DMS79 (cell line): ENCODE measurements around the gene IL31RA.
A peak's percentile ranks its signal among the peaks of the same experiment; 100 is the strongest.

ENCODE experiments used
- DNase-seq: peaks from one replicate; lab custom pipeline; 2025; lab: John Stamatoyannopoulos, UW

IL31RA gene

GRCh38 chr5:55902696-55903095 lies 51.5 kb downstream of the IL31RA start:
- DNase-seq = no peak

- no peak for DNase-seq
These were observed 52.1 kb downstream of the IL31RA start for GRCh38 chr5:55903121-55903701.

GRCh38 chr5:55904152-55904551 lies 53.0 kb downstream of the IL31RA start:
- DNase-seq = no peak

GRCh38 chr5:55905251-55905650 lies 54.1 kb downstream of the IL31RA start:
- DNase-seq = no peak

GRCh38 chr5:55907927-55908326 lies 56.8 kb downstream of the IL31RA start:
- DNase-seq = no peak

- DNase-seq = no peak
These were observed 57.6 kb downstream of the IL31RA start for GRCh38 chr5:55908804-55909203.

GRCh38 chr5:55911784-55912653 lies 60.9 kb downstream of the IL31RA start:
- DNase-seq = no peak

GRCh38 chr5:55913466-55914413 lies 62.6 kb downstream of the IL31RA start:
- DNase-seq = no peak

GRCh38 chr5:55914971-55915370 lies 63.8 kb downstream of the IL31RA start:
- no peak for DNase-seq

- DNase-seq = no peak
These were observed 64.6 kb downstream of the IL31RA start for GRCh38 chr5:55915783-55916182.

GRCh38 chr5:55916986-55917385 lies 65.8 kb downstream of the IL31RA start:
- no peak for DNase-seq

- DNase-seq = no peak
These were observed 66.4 kb downstream of the IL31RA start for GRCh38 chr5:55917402-55918086.

GRCh38 chr5:55918087-55919035 lies 67.2 kb downstream of the IL31RA start:
- no peak for DNase-seq

- no peak for DNase-seq
These were observed 68.5 kb downstream of the IL31RA start for GRCh38 chr5:55919625-55920024.

- no peak for DNase-seq
These were observed 69.6 kb downstream of the IL31RA start for GRCh38 chr5:55920784-55921183.

GRCh38 chr5:55921617-55922016 lies 70.5 kb downstream of the IL31RA start:
- no peak for DNase-seq

GRCh38 chr5:55923177-55923771 lies 72.1 kb downstream of the IL31RA start:
- peak; percentile 10 for DNase-seq

- DNase-seq = no peak
These were observed 72.8 kb downstream of the IL31RA start for GRCh38 chr5:55923865-55924500.

GRCh38 chr5:55924744-55925143 lies 73.6 kb downstream of the IL31RA start:
- DNase-seq = no peak

GRCh38 chr5:55925181-55925580 lies 74.0 kb downstream of the IL31RA start:
- no peak for DNase-seq
